Panc1 (cell line): ENCODE results near the gene CHCHD6. TPM values are rescaled to one million over a fixed set of nuclear protein-coding genes. Genes with fewer than 3 reads are reported as not detected.

Experiments
- ATAC-seq: fragments of 200-7000 bp; cut with Tn5 transposase; 2 replicates; pipeline ENCODE4 v1.9.1; 2020; ENCODE audit warnings: mild to moderate bottlenecking, moderate library complexity
- BruUV-seq: library from RNA; stranded (reverse); fragments of 400-500 nt; replicated peaks from 2 replicates; lab custom pipeline; 2021; lab: Mats Ljungman, UMichigan
- CTCF ChIA-PET: fragments of 300-600 bp; sonication (Branson Sonifier 250); formaldehyde crosslinking; loops from one replicate; lab custom pipeline; 2022; ENCODE audit warnings: antibody characterized with exemption; lab: Charles Lee
- POLR2A ChIA-PET: fragments of 300-600 bp; sonication (Branson Sonifier 250); formaldehyde crosslinking; loops from one replicate; lab custom pipeline; 2022; ENCODE audit warnings: antibody characterized with exemption; lab: Charles Lee
- DNase-seq: peaks from one replicate; pipeline ENCODE4 v3.0.0-alpha.2; 2010; ENCODE audit warnings: low read depth, low spot score
- H3K27ac ChIP-seq: 2 replicates; pipeline ENCODE4 v1.5.1; 2011; ENCODE audit warnings: mild to moderate bottlenecking, low read length, inconsistent platforms
- H3K27me3 ChIP-seq: fragments of 200-500 bp; sonication (Bioruptor generic); 2 replicates; pipeline ENCODE4 v1.6.0; 2014; ENCODE audit warnings: low read length, inconsistent platforms; ENCODE audit not compliant: control insufficient read depth, insufficient read depth
- H3K36me3 ChIP-seq: fragments of 200-500 bp; sonication (Bioruptor generic); 2 replicates; pipeline ENCODE4 v1.5.1; 2014; ENCODE audit warnings: inconsistent platforms, mild to moderate bottlenecking, low read length, moderate library complexity; ENCODE audit not compliant: control insufficient read depth, insufficient read depth
- H3K4me1 ChIP-seq: 2 replicates; pipeline ENCODE4 v1.5.1; 2011; ENCODE audit warnings: inconsistent platforms, mild to moderate bottlenecking, low read length, moderate library complexity; ENCODE audit not compliant: control insufficient read depth, insufficient read depth
- H3K4me3 ChIP-seq, 2 experiments: 2 replicates each; pipeline ENCODE4 v1.5.1; 2011 to 2012; ENCODE audit warnings: low read depth in 2 of 2, low read length in 2 of 2, mild to moderate bottlenecking in 2 of 2, inconsistent platforms in 1 of 2, moderate library complexity in 1 of 2
- H3K9me3 ChIP-seq: fragments of 200-500 bp; sonication (Bioruptor generic); 2 replicates; pipeline ENCODE4 v1.5.1; 2014; ENCODE audit warnings: low read depth, mild to moderate bottlenecking, inconsistent platforms, low read length, moderate library complexity; ENCODE audit not compliant: control insufficient read depth, insufficient read depth
- CTCF ChIP-seq: fragments of 450-650 bp; IDR thresholded peaks from 2 replicates; pipeline ENCODE4 v1.5.1; 2017; ENCODE audit warnings: mild to moderate bottlenecking
- POLR2AphosphoS5 ChIP-seq: IDR thresholded peaks from 2 replicates; pipeline ENCODE4 v1.6.1; 2012; ENCODE audit warnings: mild to moderate bottlenecking, low read depth, low read length, moderate library complexity
- REST ChIP-seq, 2 experiments: IDR thresholded peaks; 2 replicates each; pipeline ENCODE4 v1.6.1; 2011 to 2012; ENCODE audit warnings: low read depth in 2 of 2, control low read depth in 1 of 2, low read length in 1 of 2, mild to moderate bottlenecking in 1 of 2, moderate library complexity in 1 of 2; ENCODE audit not compliant: insufficient read depth in 1 of 2
- SIN3A ChIP-seq: IDR thresholded peaks from 2 replicates; pipeline ENCODE4 v1.6.1; 2012; ENCODE audit warnings: low read depth, mild to moderate bottlenecking, low read length, moderate library complexity, borderline replicate concordance; ENCODE audit not compliant: insufficient read depth
- TCF7L2 ChIP-seq: IDR thresholded peaks from 2 replicates; pipeline ENCODE4 v1.6.1; 2011; ENCODE audit warnings: mild to moderate bottlenecking, low read depth, low read length, inconsistent platforms
- in situ Hi-C: cut with HindIII; loops from 2 replicates; pipeline ENCODE4 v1.10.0; 2016; ENCODE audit warnings: low sequenced_read_pairs, low pct_unique_long_range_greater_than_20kb
- intact Hi-C: fragments of 100-400 bp; cut with micrococcal nuclease; formaldehyde crosslinking; loops from one replicate; pipeline ENCODE4 v1.10.0; 2022; ENCODE audit not compliant: unreplicated experiment
- total RNA-seq: library from RNA; stranded (reverse); gene quantifications from one replicate; pipeline ENCODE4 v1.2.1, GENCODE V29; 2021; ENCODE audit not compliant: unreplicated experiment

CHCHD6 gene
- total RNA-seq, 1 experiment from 2014 or later, result 31.5 TPM

- Histone ChIP-seq H3K27me3 (no peaks in the 10 kb centered on the region; the same call in 1 of the 2 replicates), H3K36me3 (no peaks in the 10 kb centered on the region), H3K9me3 (no peaks in the 10 kb centered on the region), H3K4me1 (peaks cover 5% of the 10 kb centered on the region), H3K4me3 (no peak overlapping the region), H3K27ac (no peak overlapping the region)
- in situ Hi-C loops, result no loop called here
- no peak for DNase-seq
- no TSS peak for BruUV-seq
- intact Hi-C loops, result no loop called here
- CTCF ChIA-PET, result no interaction called here
- TF ChIP-seq SIN3A, result no peak
- TF ChIP-seq CTCF, result no peak
- no peak for TF ChIP-seq REST (IDR thresholded peaks at IDR 0.05; ENCODE audit: insufficient read depth in 1 of 2, low read depth in 2 of 2, low read length in 1 of 2)
- TF ChIP-seq POLR2AphosphoS5, result no peak
- TF ChIP-seq TCF7L2, result no peak
- POLR2A ChIA-PET, result no interaction called here
- ATAC-seq, result no peak
Measured at GRCh38 chr3:126699011-126699410, 5.0 kb upstream of the CHCHD6 start.

- H3K9me3 ChIP-seq, result no peaks in the 10 kb centered on the region
- no TSS peak for BruUV-seq
- intact Hi-C loops (no loop called here), in situ Hi-C loops (no loop called here)
- ATAC-seq, result peak; percentile 45
- H3K4me1 ChIP-seq, result peaks cover 18% of the 10 kb centered on the region
- ChIA-PET CTCF (interaction anchor here (0.5 kb wide), 1 partner anchor 748 kb away, joined by 3 read pairs; no protein-coding TSS in a partner anchor), POLR2A (interaction anchor here (0.7 kb wide), 1 partner anchor 21 kb away, joined by 4 read pairs; no protein-coding TSS in a partner anchor)
- H3K36me3 ChIP-seq, result no peaks in the 10 kb centered on the region
- DNase-seq, result no peak
- peak overlapping the region; percentile 64 for H3K27ac ChIP-seq
- TF ChIP-seq SIN3A (no peak), TCF7L2 (no peak), REST (IDR thresholded peaks at IDR 0.05; ENCODE audit: insufficient read depth in 1 of 2, low read depth in 2 of 2, low read length in 1 of 2) (no peak), CTCF (no peak), POLR2AphosphoS5 (no peak)
- H3K4me3 ChIP-seq, result peak overlapping the region; percentile 65 to 67
- no peaks in the 10 kb centered on the region; the same call in 1 of the 2 replicates for H3K27me3 ChIP-seq
Measured at GRCh38 chr3:126704494-126705214, 614 bp downstream of the CHCHD6 start.
